HG03095 (cell line): ENCODE measurements around the gene OR10V1.
A peak's percentile ranks its signal among the peaks of the same experiment; 100 is the strongest.

Experiments used
- ATAC-seq: cut with Tn5 transposase; IDR thresholded peaks from one replicate; pipeline ENCODE4 v1.9.1; 2021; ENCODE audit warnings: moderate library complexity; ENCODE audit not compliant: unreplicated experiment

The OR10V1 gene

DNA sequence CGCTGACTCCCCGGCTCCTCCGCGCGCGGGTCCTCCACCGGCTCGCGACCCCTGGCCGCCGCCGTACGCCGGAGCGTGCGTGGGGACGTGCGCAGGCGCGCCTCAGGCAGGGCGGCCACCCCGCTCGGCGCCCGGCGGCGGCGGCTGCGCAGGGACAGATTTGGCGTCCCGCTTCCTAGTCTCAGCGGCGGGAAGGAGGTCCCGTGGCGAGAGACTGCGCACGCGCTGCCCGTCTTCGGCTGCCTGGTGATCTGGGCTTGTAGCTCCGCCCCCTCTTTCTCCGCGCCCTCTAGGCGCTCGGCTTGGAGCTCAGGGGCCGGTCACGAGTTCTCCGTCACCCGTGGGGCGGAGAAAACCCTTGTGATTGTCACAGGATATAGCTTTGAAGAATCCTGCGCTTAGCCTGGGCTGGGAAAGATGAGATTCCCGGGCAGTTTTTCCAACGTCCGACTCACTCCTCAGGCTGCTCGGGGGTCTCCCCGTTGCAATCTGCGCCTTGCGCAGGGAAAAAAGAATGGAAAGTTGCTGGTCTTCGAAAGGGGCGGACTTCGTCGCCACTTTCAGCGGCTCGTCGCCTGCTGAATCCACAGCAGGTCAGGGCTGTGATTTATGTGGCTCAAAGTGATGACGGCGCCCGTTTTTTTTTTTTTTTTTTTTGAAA lies 44.6 kb downstream of the OR10V1 start, which contains the start of gene PATL1:
Gene PATL1 (minus strand): TSS at position 88 of the 661 bp plus-strand sequence. CDS start 142 bp downstream, outside the sequence.
- ATAC-seq = peak; percentile 91

- ATAC-seq = peak; percentile 6
These were observed 45.3 kb downstream of the OR10V1 start for GRCh38 chr11:59668188-59668949.

DNA sequence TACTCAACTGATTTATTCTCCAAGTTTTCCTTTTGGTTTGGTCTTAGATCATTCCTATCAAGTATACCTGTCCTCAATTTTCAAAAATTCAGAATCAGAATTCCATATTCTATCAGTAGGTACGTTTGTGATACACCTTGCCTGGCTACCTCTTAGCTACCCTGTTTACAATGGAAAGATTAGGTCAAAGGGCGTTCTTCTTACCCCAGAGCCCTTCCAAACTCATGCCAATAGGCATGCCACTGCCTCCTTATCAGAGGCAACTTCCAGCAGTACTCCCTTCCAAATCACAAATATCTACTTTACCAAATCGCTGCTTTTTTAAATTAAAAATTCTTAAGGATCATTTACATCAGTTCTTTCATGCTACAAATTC lies 45.8 kb downstream of the OR10V1 start:
- ATAC-seq = no peak

DNA sequence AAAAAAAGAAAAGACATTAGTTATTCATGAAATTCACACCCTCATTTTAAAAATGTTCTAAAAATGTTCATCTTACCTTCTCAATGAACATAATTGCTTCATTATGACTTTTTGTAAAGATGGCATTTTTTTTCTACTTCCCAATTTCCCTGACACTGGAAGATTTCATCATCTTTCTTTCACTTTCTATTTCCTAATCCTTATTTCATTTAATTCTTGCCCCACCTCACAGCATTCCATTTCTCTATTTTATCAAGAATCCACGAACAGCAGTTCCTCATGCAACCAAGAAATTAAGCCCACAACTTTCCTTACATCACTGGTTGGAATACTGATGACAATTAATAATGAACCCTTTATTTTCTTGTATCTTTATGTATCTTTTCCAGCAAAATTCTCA lies 46.7 kb downstream of the OR10V1 start:
- no peak for ATAC-seq
